ENCODE measurements around the gene LRPPRC.

The LRPPRC gene

GRCh38 chr2:43880952-43881351 lies 114.8 kb downstream of the LRPPRC start:
- Mint-ChIP-seq H3K27me3 (ENCODE audit: low read depth, poor library complexity) (no peaks in the 10 kb centered on the region), H3K36me3 (ENCODE audit: low read depth) (peaks cover 4% of the 10 kb centered on the region), H3K4me1 (peaks cover 5% of the 10 kb centered on the region), H3K4me3 (no peak overlapping the region), H3K9me3 (no peaks in the 10 kb centered on the region), H3K27ac (no peak overlapping the region)
- DNase-seq = no peak
- no peak for TF ChIP-seq CTCF (IDR thresholded peaks at IDR 0.05)

GRCh38 chr2:43880471-43880870 lies 115.3 kb downstream of the LRPPRC start:
- Mint-ChIP-seq H3K4me1 (peaks cover 5% of the 10 kb centered on the region), H3K27me3 (ENCODE audit: low read depth, poor library complexity) (peaks cover 2% of the 10 kb centered on the region), H3K9me3 (no peaks in the 10 kb centered on the region), H3K27ac (no peak overlapping the region), H3K4me3 (no peak overlapping the region), H3K36me3 (ENCODE audit: low read depth) (peaks cover 4% of the 10 kb centered on the region)
- no peak for DNase-seq
- no peak for TF ChIP-seq CTCF (IDR thresholded peaks at IDR 0.05)

GRCh38 chr2:43879261-43879660 lies 116.5 kb downstream of the LRPPRC start:
- Mint-ChIP-seq H3K27ac (no peak overlapping the region), H3K4me1 (no peaks in the 10 kb centered on the region), H3K36me3 (ENCODE audit: low read depth) (no peaks in the 10 kb centered on the region), H3K9me3 (no peaks in the 10 kb centered on the region), H3K27me3 (ENCODE audit: low read depth, poor library complexity) (peaks cover 5% of the 10 kb centered on the region), H3K4me3 (no peak overlapping the region)
- no peak for TF ChIP-seq CTCF (IDR thresholded peaks at IDR 0.05)
- DNase-seq = no peak

GRCh38 chr2:43877782-43878464 lies 117.9 kb downstream of the LRPPRC start:
- TF ChIP-seq CTCF (IDR thresholded peaks at IDR 0.05) = peak; percentile 91
- Mint-ChIP-seq H3K36me3 (ENCODE audit: low read depth) (no peaks in the 10 kb centered on the region), H3K27me3 (ENCODE audit: low read depth, poor library complexity) (peaks cover 8% of the 10 kb centered on the region), H3K9me3 (no peaks in the 10 kb centered on the region), H3K4me3 (no peak overlapping the region), H3K27ac (no peak overlapping the region), H3K4me1 (no peaks in the 10 kb centered on the region)
- DNase-seq = peak; percentile 77

- no peak for DNase-seq
- Mint-ChIP-seq H3K36me3 (ENCODE audit: low read depth) (no peaks in the 10 kb centered on the region), H3K9me3 (no peaks in the 10 kb centered on the region), H3K27ac (no peak overlapping the region), H3K4me1 (no peaks in the 10 kb centered on the region), H3K4me3 (no peak overlapping the region), H3K27me3 (ENCODE audit: low read depth, poor library complexity) (peaks cover 17% of the 10 kb centered on the region)
- TF ChIP-seq CTCF (IDR thresholded peaks at IDR 0.05) = no peak
Measured at GRCh38 chr2:43874776-43875451, 120.9 kb downstream of the LRPPRC start.

GRCh38 chr2:43872151-43872550 lies 123.6 kb downstream of the LRPPRC start:
- no peak for DNase-seq
- Mint-ChIP-seq H3K27ac (no peak overlapping the region), H3K36me3 (ENCODE audit: low read depth) (no peaks in the 10 kb centered on the region), H3K27me3 (ENCODE audit: low read depth, poor library complexity) (peaks cover 35% of the 10 kb centered on the region), H3K4me1 (no peaks in the 10 kb centered on the region), H3K4me3 (no peak overlapping the region), H3K9me3 (peaks cover 15% of the 10 kb centered on the region)
- no peak for TF ChIP-seq CTCF (IDR thresholded peaks at IDR 0.05)
